H1 (cell line): ENCODE data around the gene GPR176. TPM values are rescaled to one million over a fixed set of nuclear protein-coding genes. Genes with fewer than 3 reads are reported as not detected.
A peak's percentile ranks its signal among the peaks of the same experiment; 100 is the strongest.

Source experiments
- CTCF ChIA-PET: fragments of 300-600 bp; sonication (Branson Sonifier 250); formaldehyde crosslinking; loops from one replicate; lab custom pipeline; 2021; ENCODE audit not compliant: partially characterized antibody; lab: Charles Lee
- POLR2A ChIA-PET: fragments of 300-600 bp; sonication (Branson Sonifier 250); formaldehyde crosslinking; loops from one replicate; lab custom pipeline; 2021; ENCODE audit warnings: inconsistent platforms; ENCODE audit not compliant: partially characterized antibody; lab: Charles Lee
- DNase-seq, 2 experiments: peaks; one replicate each; pipeline versions ENCODE4 v3.0.0 to v3.0.0-alpha.2; 2010 to 2022; ENCODE audit warnings: low spot score in 2 of 2, low read depth in 1 of 2, mixed read lengths in 1 of 2
- FAIRE-seq: peaks from 2 replicates; lab custom pipeline; 2011; peaks lifted over from hg19 to GRCh38; lab: Jason Lieb, UNC
- H2AFZ ChIP-seq: 2 replicates; pipeline ENCODE4 v1.8.1; 2012; ENCODE audit warnings: low read length, inconsistent platforms
- H2AK5ac ChIP-seq: 2 replicates; pipeline ENCODE4 v1.6.1; 2013; ENCODE audit warnings: low read depth, low read length
- H2BK120ac ChIP-seq: replicated peaks from 2 replicates; pipeline ENCODE3; 2013; ENCODE audit warnings: low read depth, low read length, inconsistent platforms
- H2BK12ac ChIP-seq: 2 replicates; pipeline ENCODE4 v1.6.1; 2013; ENCODE audit warnings: low read depth, low read length
- H2BK15ac ChIP-seq: 2 replicates; pipeline ENCODE4 v1.6.1; 2013; ENCODE audit warnings: low read length
- H2BK20ac ChIP-seq: 2 replicates; pipeline ENCODE4 v1.6.1; 2013; ENCODE audit warnings: low read length
- H2BK5ac ChIP-seq: 2 replicates; pipeline ENCODE4 v1.6.1; 2013; ENCODE audit warnings: low read depth, low read length
- H3K14ac ChIP-seq: 2 replicates; pipeline ENCODE4 v1.6.1; 2013; ENCODE audit warnings: inconsistent platforms; ENCODE audit not compliant: insufficient read length
- H3K18ac ChIP-seq: 2 replicates; pipeline ENCODE4 v1.6.1; 2013; ENCODE audit warnings: low read length; ENCODE audit errors: extremely low read depth
- H3K23ac ChIP-seq: 2 replicates; pipeline ENCODE4 v1.6.1; 2013; ENCODE audit warnings: inconsistent platforms; ENCODE audit not compliant: insufficient read length
- H3K23me2 ChIP-seq: 2 replicates; pipeline ENCODE4 v1.6.1; 2013; ENCODE audit warnings: low read depth, low read length
- H3K27ac ChIP-seq: 2 replicates; pipeline ENCODE4 v1.6.1; 2011; ENCODE audit warnings: low read depth, low read length, inconsistent platforms
- H3K27me3 ChIP-seq, 4 experiments: replicated peaks in 1 of 4; 1 replicate in 1 of 4; 2 replicates in 3 of 4; pipeline versions ENCODE4 v1.6.1 to v1.8.1; 2011 to 2013; ENCODE audit warnings: low read length in 3 of 4, mild to moderate bottlenecking in 3 of 4, inconsistent platforms in 2 of 4, mixed read lengths in 2 of 4, moderate library complexity in 1 of 4; ENCODE audit not compliant: control insufficient read depth in 3 of 4, insufficient read depth in 3 of 4; ENCODE audit errors: extremely low read depth in 1 of 4
- H3K36me3 ChIP-seq, 4 experiments: 2 replicates each; pipeline versions ENCODE4 v1.6.1 to v1.8.1; 2011 to 2013; ENCODE audit warnings: mild to moderate bottlenecking in 4 of 4, low read length in 3 of 4, moderate library complexity in 2 of 4, control low read depth in 1 of 4, inconsistent platforms in 1 of 4; ENCODE audit not compliant: insufficient read depth in 4 of 4, control insufficient read depth in 2 of 4
- H3K4ac ChIP-seq: replicated peaks from 2 replicates; pipeline ENCODE3; 2013; ENCODE audit warnings: low read length, low read depth, mixed read lengths, inconsistent platforms; ENCODE audit not compliant: insufficient read length
- H3K4me1 ChIP-seq, 4 experiments: replicated peaks in 1 of 4; 1 replicate in 1 of 4; 2 replicates in 3 of 4; pipeline versions ENCODE4 v1.6.1 to v1.8.1; 2011 to 2013; ENCODE audit warnings: low read length in 3 of 4, inconsistent platforms in 2 of 4, mixed read lengths in 1 of 4; ENCODE audit not compliant: insufficient read depth in 4 of 4, control insufficient read depth in 3 of 4
- H3K4me2 ChIP-seq, 2 experiments: 2 replicates each; pipeline versions ENCODE4 v1.6.1 to v1.8.1; 2011 to 2013; ENCODE audit warnings: low read depth in 2 of 2, low read length in 2 of 2, control low read depth in 1 of 2, inconsistent platforms in 1 of 2, mild to moderate bottlenecking in 1 of 2; ENCODE audit not compliant: insufficient read depth in 1 of 2
- H3K4me3 ChIP-seq, 4 experiments: fragments of 200-600, 300-600 bp in 1 of 4; sonication (generic), shearing (Covaris generic), sonication (Bioruptor Twin) in 1 of 4; 2 replicates each; pipeline versions ENCODE4 v1.5.1 to v1.8.1; 2011 to 2016; ENCODE audit warnings: low read length in 4 of 4, low read depth in 3 of 4, control low read depth in 2 of 4, inconsistent platforms in 2 of 4, mild to moderate bottlenecking in 2 of 4, mixed read lengths in 1 of 4, moderate library complexity in 1 of 4; ENCODE audit not compliant: insufficient read depth in 2 of 4; ENCODE audit errors: extremely low read depth in 1 of 4
- H3K56ac ChIP-seq: replicated peaks from 2 replicates; pipeline ENCODE3; 2013; ENCODE audit warnings: low read depth, mild to moderate bottlenecking, mixed read lengths, low read length, inconsistent platforms; ENCODE audit not compliant: insufficient read length
- H3K79me1 ChIP-seq: 2 replicates; pipeline ENCODE4 v1.6.1; 2013; ENCODE audit warnings: low read depth, low read length, control low read depth
- H3K79me2 ChIP-seq, 2 experiments: 2 replicates each; pipeline versions ENCODE4 v1.6.1 to v1.8.1; 2012 to 2013; ENCODE audit warnings: low read length in 2 of 2, mild to moderate bottlenecking in 2 of 2, inconsistent platforms in 1 of 2; ENCODE audit not compliant: insufficient read depth in 2 of 2, control insufficient read depth in 1 of 2
- H3K9ac ChIP-seq, 4 experiments: replicated peaks in 1 of 4; 1 replicate in 1 of 4; 2 replicates in 3 of 4; pipeline versions ENCODE4 v1.6.1 to v1.8.1; 2011 to 2013; ENCODE audit warnings: low read depth in 3 of 4, low read length in 3 of 4, control low read depth in 2 of 4, mild to moderate bottlenecking in 2 of 4, moderate library complexity in 2 of 4, inconsistent platforms in 1 of 4; ENCODE audit errors: extremely low read depth in 1 of 4
- H3K9me3 ChIP-seq, 2 experiments: 2 replicates each; pipeline versions ENCODE4 v1.6.1 to v1.8.1; 2012 to 2013; ENCODE audit warnings: mild to moderate bottlenecking in 2 of 2, moderate library complexity in 2 of 2, control low read depth in 1 of 2, inconsistent platforms in 1 of 2, low read depth in 1 of 2, low read length in 1 of 2, mixed read lengths in 1 of 2; ENCODE audit not compliant: insufficient read depth in 2 of 2
- H4K20me1 ChIP-seq, 2 experiments: replicated peaks in 1 of 2; 2 replicates each; pipeline versions ENCODE3 to v1.8.1; 2011 to 2013; ENCODE audit warnings: inconsistent platforms in 2 of 2, low read length in 2 of 2, mild to moderate bottlenecking in 1 of 2; ENCODE audit not compliant: insufficient read depth in 2 of 2, control insufficient read depth in 1 of 2
- H4K5ac ChIP-seq: 2 replicates; pipeline ENCODE4 v1.6.1; 2013; ENCODE audit warnings: low read length, low read depth, mixed read lengths, inconsistent platforms; ENCODE audit not compliant: insufficient read length
- H4K8ac ChIP-seq: 2 replicates; pipeline ENCODE4 v1.8.0; 2013; ENCODE audit warnings: mild to moderate bottlenecking, moderate library complexity, low read length, inconsistent platforms; ENCODE audit not compliant: insufficient read depth; ENCODE audit errors: extremely low read depth
- H4K91ac ChIP-seq: replicated peaks from 2 replicates; pipeline ENCODE3; 2013; ENCODE audit warnings: low read length, mixed read lengths, inconsistent platforms; ENCODE audit not compliant: insufficient read length
- CBX5 ChIP-seq: fragments of 300-800, 300-1000 bp; sonication (generic); IDR thresholded peaks from 2 replicates; pipeline ENCODE4 v1.7.1; 2016; ENCODE audit warnings: antibody characterized with exemption, low read length, low read depth
- CBX8 ChIP-seq: fragments of 300-800, 300-1000 bp; sonication (generic); IDR thresholded peaks from 2 replicates; pipeline ENCODE4 v1.7.1; 2016; ENCODE audit warnings: low read depth, low read length, borderline replicate concordance
- EGR1 ChIP-seq: IDR thresholded peaks from 2 replicates; pipeline ENCODE4 v1.6.1; 2011; ENCODE audit warnings: low read depth, low read length, borderline replicate concordance
- FOSL1 ChIP-seq: IDR thresholded peaks from 2 replicates; pipeline ENCODE4 v1.6.1; 2011; ENCODE audit warnings: mild to moderate bottlenecking, low read depth, low read length, moderate library complexity; ENCODE audit not compliant: insufficient read depth
- POLR2A ChIP-seq, 2 experiments: IDR thresholded peaks; 1 replicate in 1 of 2; 2 replicates in 1 of 2; pipeline ENCODE4 v1.6.1; 2011; ENCODE audit warnings: low read depth in 2 of 2, low read length in 2 of 2, mild to moderate bottlenecking in 2 of 2; ENCODE audit errors: control extremely low read depth in 1 of 2
- POLR2AphosphoS5 ChIP-seq: IDR thresholded peaks from 2 replicates; pipeline ENCODE4 v1.6.1; 2011; ENCODE audit warnings: low read depth, low read length
- RNF2 ChIP-seq: fragments of 200-900, 300-1000 bp; sonication (generic); IDR thresholded peaks from 2 replicates; pipeline ENCODE4 v1.7.1; 2016; ENCODE audit warnings: borderline replicate concordance, low read depth, mild to moderate bottlenecking, antibody characterized with exemption, low read length; ENCODE audit not compliant: poor library complexity, severe bottlenecking; ENCODE audit errors: missing control alignments
- SIX5 ChIP-seq: IDR thresholded peaks from 2 replicates; pipeline ENCODE4 v1.6.1; 2011; ENCODE audit warnings: mild to moderate bottlenecking, low read depth, low read length
- SUZ12 ChIP-seq: fragments of 200-600 bp; sonication (generic); IDR thresholded peaks from 2 replicates; pipeline ENCODE4 v1.6.1; 2012; ENCODE audit warnings: mild to moderate bottlenecking, inconsistent platforms, low read length, moderate library complexity, mixed read lengths
- WGBS, 2 experiments: shearing (Covaris generic) in 1 of 2; methylation state at CpG; one replicate each; pipeline versions ENCODE4 v1.1.6 to v1.1.7; 2013 to 2015; ENCODE audit warnings: low lambda C conversion rate in 2 of 2, mixed read lengths in 2 of 2, inconsistent platforms in 1 of 2, low coverage in 1 of 2, missing lambda C conversion rate in 1 of 2; ENCODE audit not compliant: insufficient replicate concordance in 2 of 2, insufficient coverage in 1 of 2, insufficient read length in 1 of 2; ENCODE audit errors: extremely low coverage in 1 of 2, missing lambda C conversion rate in 1 of 2; 5-methylcytosine and 5-hydroxymethylcytosine counted together
- polyA plus RNA-seq, 7 experiments: library from polyadenylated mRNA; depleted of rRNA in 3 of 7; stranded (reverse) in 5 of 7; unstranded in 2 of 7; fragments of >200 nt in 5 of 7; fragments of 200-250 nt in 2 of 7; gene quantifications; 1 replicate in 5 of 7; 2 replicates in 1 of 7; 4 replicates in 1 of 7; pipeline versions ENCODE4 v1.2.1 to v1.2.3, GENCODE V29; 2011 to 2013; ENCODE audit warnings: missing spikeins in 2 of 7, mixed read lengths in 2 of 7
- total RNA-seq: library from RNA; stranded (reverse); fragmentation: NEBNext Ultra II Directional; extraction: Animal tissue kit (Norgen Biotek cat#: 25700); gene quantifications from 2 replicates; pipeline ENCODE4 v1.2.1, GENCODE V29; 2021
- TF ChIP-seq, protein P1 (sequence below): IDR thresholded peaks from 2 replicates; pipeline ENCODE4 v1.6.1; 2011; ENCODE audit warnings: low read depth, mild to moderate bottlenecking, low read length; ENCODE audit not compliant: insufficient read depth

GPR176 gene
- total and polyA plus RNA-seq, 2 of the 8 experiments (the other 6 are each of a cell fraction or from before 2014, with no cell fraction given), result 190 to 281 TPM

GRCh38 chr15:39888243-39888642 lies 31.8 kb downstream of the GPR176 start:
- TF ChIP-seq SUZ12 (no peak), SIX5 (no peak), POLR2A (IDR thresholded peaks at IDR 0.05; ENCODE audit: control extremely low read depth in 1 of 2, low read depth in 2 of 2, low read length in 2 of 2) (peak in 1 of 2 experiments; percentile 65; a peak in 1 of 3 replicates), RNF2 (no peak), POLR2AphosphoS5 (peak; percentile 73; the same call in 1 of the 2 replicates), CBX5 (no peak), FOSL1 (no peak), EGR1 (no peak), CBX8 (no peak)
- TF ChIP-seq, protein P1, sequence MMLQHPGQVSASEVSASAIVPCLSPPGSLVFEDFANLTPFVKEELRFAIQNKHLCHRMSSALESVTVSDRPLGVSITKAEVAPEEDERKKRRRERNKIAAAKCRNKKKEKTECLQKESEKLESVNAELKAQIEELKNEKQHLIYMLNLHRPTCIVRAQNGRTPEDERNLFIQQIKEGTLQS, result no peak
- FAIRE-seq (no peak), DNase-seq (no peak)
- peaks cover 4% of the 10 kb centered on the region for H3K79me1 ChIP-seq
- whole genome bisulfite sequencing, 2 experiments, result 15% methylated on average over 1 of the region's 1 CpG; no CpG with 5 or more reads in 1 of the 2 experiments
- ChIA-PET POLR2A (interaction anchor here (0.8 to 3.2 kb wide), 24 partner anchors 9 to 106 kb away, joined by 3 to 23 read pairs (median 6); partner anchors contain the start of genes EIF2AK4, FSIP1 and GPR176), CTCF (interaction anchor here (0.7 to 3.2 kb wide), 20 partner anchors 7 to 91 kb away, joined by 3 to 10 read pairs (median 4); partner anchors contain the start of gene GPR176)
- H3K18ac ChIP-seq, result peak overlapping the region; percentile 27
- peak overlapping the region; percentile 41 for H4K5ac ChIP-seq
- H3K14ac ChIP-seq, result peak overlapping the region; percentile 0
- H3K27ac ChIP-seq, result peak overlapping the region; percentile 97
- H2BK15ac ChIP-seq, result no peak overlapping the region
- no peaks in the 10 kb centered on the region for H3K9me3 ChIP-seq
- H3K36me3 ChIP-seq, result peaks cover 0 to 6% (median under 1%) of the 10 kb centered on the region in 4 experiments; a peak in 3 of 8 replicates
- no peak overlapping the region for H3K4ac ChIP-seq
- H2BK20ac ChIP-seq, result peak overlapping the region; percentile 36
- H3K4me1 ChIP-seq, result peaks cover 5 to 49% (median 47%) of the 10 kb centered on the region in 4 experiments
- H3K56ac ChIP-seq, result peak overlapping the region; percentile 22
- no peak overlapping the region for H3K23ac ChIP-seq
- peak overlapping the region in 1 of 4 experiments; percentile 36; a peak in 1 of 8 replicates for H3K4me3 ChIP-seq
- H2AK5ac ChIP-seq, result peak overlapping the region; percentile 89
- H4K8ac ChIP-seq, result no peak overlapping the region
- no peak overlapping the region for H2AFZ ChIP-seq
- H3K27me3 ChIP-seq, result no peaks in the 10 kb centered on the region
- peak overlapping the region; percentile 61 for H3K4me2 ChIP-seq
- H2BK12ac ChIP-seq, result peak overlapping the region; percentile 88
- no peaks in the 10 kb centered on the region for H4K20me1 ChIP-seq
- H4K91ac ChIP-seq, result peak overlapping the region; percentile 95
- peak overlapping the region in 3 of 4 experiments; percentile 35 to 67 (median 65); a peak in 3 of 7 replicates for H3K9ac ChIP-seq
- H3K79me2 ChIP-seq, result peaks cover 12 to 61% of the 10 kb centered on the region in 2 experiments; a peak in 3 of 4 replicates
- no peaks in the 10 kb centered on the region for H3K23me2 ChIP-seq
- H2BK120ac ChIP-seq, result peak overlapping the region; percentile 70
- H2BK5ac ChIP-seq, result peak overlapping the region; percentile 94
